IPS DF 4.7 (cell line): ENCODE results near the gene SELENOV.
"Not testable (repeated sequence)": the region's sequence is repeated elsewhere in the genome, so short reads cannot be mapped to it uniquely, and the experiment has no call there.

Experiments used
- DNase-seq: peaks from one replicate; pipeline ENCODE4 v3.0.0-alpha.2; 2013; ENCODE audit warnings: low spot score; ENCODE audit errors: extremely low read depth

The SELENOV gene

GRCh38 chr19:39514840-39515550 lies at the start of gene SELENOV:
Gene SELENOV (plus strand): TSS chr19:39515139. CDS start chr19:39515213, 74 bp downstream.
- DNase-seq, result no peak

- no peak for DNase-seq
These were observed 48.8 kb upstream of the SELENOV start for GRCh38 chr19:39465956-39466747.

GRCh38 chr19:39467941-39468340 lies 47.0 kb upstream of the SELENOV start:
- DNase-seq, result no peak

GRCh38 chr19:39469036-39469435 lies 45.9 kb upstream of the SELENOV start:
- DNase-seq, result no peak

GRCh38 chr19:39469567-39469966 lies 45.4 kb upstream of the SELENOV start:
- DNase-seq, result no peak

- DNase-seq, result no peak
These were observed 44.1 kb upstream of the SELENOV start for GRCh38 chr19:39470724-39471339.

- DNase-seq, result no peak
These were observed 43.0 kb upstream of the SELENOV start for GRCh38 chr19:39471756-39472536.

- no peak for DNase-seq
These were observed 42.0 kb upstream of the SELENOV start for GRCh38 chr19:39472746-39473442.

- no peak for DNase-seq
These were observed 41.4 kb upstream of the SELENOV start for GRCh38 chr19:39473443-39473960.

- no peak for DNase-seq
These were observed 40.8 kb upstream of the SELENOV start for GRCh38 chr19:39474139-39474620.

- DNase-seq, result no peak
These were observed 39.2 kb upstream of the SELENOV start for GRCh38 chr19:39475748-39476147.

GRCh38 chr19:39479319-39479801 lies 35.6 kb upstream of the SELENOV start:
- not testable (repeated sequence) for DNase-seq

- no peak for DNase-seq
These were observed 35.0 kb upstream of the SELENOV start for GRCh38 chr19:39479916-39480315.

GRCh38 chr19:39480337-39481228 lies 34.4 kb upstream of the SELENOV start, which contains the start of gene TIMM50:
Gene TIMM50 (plus strand): TSS chr19:39480838. CDS start chr19:39480854, 16 bp downstream.
- DNase-seq, result no peak

GRCh38 chr19:39481229-39481545 lies 33.8 kb upstream of the SELENOV start:
- no peak for DNase-seq

GRCh38 chr19:39481676-39482075 lies 33.3 kb upstream of the SELENOV start:
- no peak for DNase-seq

- DNase-seq, result no peak
These were observed 31.8 kb upstream of the SELENOV start for GRCh38 chr19:39483141-39483540.

- DNase-seq, result no peak
These were observed 25.2 kb upstream of the SELENOV start for GRCh38 chr19:39489756-39490155.

GRCh38 chr19:39492225-39492624 lies 22.7 kb upstream of the SELENOV start:
- no peak for DNase-seq
